Osteoblast (primary cell): ENCODE measurements around the gene KCTD5. TPM values are rescaled to one million over a fixed set of nuclear protein-coding genes. Genes with fewer than 3 reads are reported as not detected.
A peak's percentile ranks its signal among the peaks of the same experiment; 100 is the strongest.

Source experiments
- DNase-seq: peaks from one replicate; pipeline ENCODE4 v3.0.0; 2011; ENCODE audit warnings: low spot score, mixed read lengths; ENCODE audit not compliant: insufficient read length; ENCODE audit errors: missing footprints
- H2AFZ ChIP-seq: 2 replicates; pipeline ENCODE4 v1.6.0; 2011; ENCODE audit warnings: mild to moderate bottlenecking, low read length
- H3K27ac ChIP-seq: 2 replicates; pipeline ENCODE4 v1.5.1; 2011; ENCODE audit warnings: mild to moderate bottlenecking, low read depth, low read length, moderate library complexity
- H3K27me3 ChIP-seq: 2 replicates; pipeline ENCODE4 v1.6.0; 2012; ENCODE audit warnings: mild to moderate bottlenecking, control low read depth, inconsistent platforms, low read length, moderate library complexity; ENCODE audit not compliant: insufficient read depth
- H3K36me3 ChIP-seq: 2 replicates; pipeline ENCODE4 v1.5.1; 2011; ENCODE audit warnings: mild to moderate bottlenecking, low read length, control low read depth, moderate library complexity; ENCODE audit not compliant: insufficient read depth
- H3K4me1 ChIP-seq: 2 replicates; pipeline ENCODE4 v1.5.1; 2011; ENCODE audit warnings: mild to moderate bottlenecking, low read length, control low read depth, moderate library complexity; ENCODE audit not compliant: insufficient read depth
- H3K4me2 ChIP-seq: 2 replicates; pipeline ENCODE4 v1.6.0; 2011; ENCODE audit warnings: mild to moderate bottlenecking, low read length; ENCODE audit not compliant: insufficient read depth
- H3K4me3 ChIP-seq: fragments of 200-600 bp; sonication (generic); 3 replicates; pipeline ENCODE4 v1.5.1; 2012; ENCODE audit warnings: mild to moderate bottlenecking, low read length, inconsistent platforms; ENCODE audit not compliant: insufficient read depth
- H3K79me2 ChIP-seq: 2 replicates; pipeline ENCODE4 v1.6.0; 2012; ENCODE audit warnings: mild to moderate bottlenecking, low read length, control low read depth, inconsistent platforms; ENCODE audit not compliant: insufficient read depth
- H3K9me3 ChIP-seq: 2 replicates; pipeline ENCODE4 v1.5.1; 2011; ENCODE audit warnings: low read depth, low read length, control low read depth
- H4K20me1 ChIP-seq: 2 replicates; pipeline ENCODE4 v1.6.0; 2012; ENCODE audit warnings: mild to moderate bottlenecking, low read length, control low read depth; ENCODE audit not compliant: insufficient read depth
- total RNA-seq: library from RNA; depleted of rRNA; stranded (reverse); fragments of >200 nt; gene quantifications from 2 replicates; pipeline ENCODE4 v1.2.3, GENCODE V29; 2012
- TF ChIP-seq, protein P1 (sequence below): IDR thresholded peaks from 2 replicates; pipeline ENCODE4 v1.5.1; 2011; ENCODE audit warnings: mild to moderate bottlenecking, low read depth, low read length, moderate library complexity; ENCODE audit errors: extremely low read depth

The KCTD5 gene
- total RNA-seq, 1 donor = 21.7 TPM

DNA sequence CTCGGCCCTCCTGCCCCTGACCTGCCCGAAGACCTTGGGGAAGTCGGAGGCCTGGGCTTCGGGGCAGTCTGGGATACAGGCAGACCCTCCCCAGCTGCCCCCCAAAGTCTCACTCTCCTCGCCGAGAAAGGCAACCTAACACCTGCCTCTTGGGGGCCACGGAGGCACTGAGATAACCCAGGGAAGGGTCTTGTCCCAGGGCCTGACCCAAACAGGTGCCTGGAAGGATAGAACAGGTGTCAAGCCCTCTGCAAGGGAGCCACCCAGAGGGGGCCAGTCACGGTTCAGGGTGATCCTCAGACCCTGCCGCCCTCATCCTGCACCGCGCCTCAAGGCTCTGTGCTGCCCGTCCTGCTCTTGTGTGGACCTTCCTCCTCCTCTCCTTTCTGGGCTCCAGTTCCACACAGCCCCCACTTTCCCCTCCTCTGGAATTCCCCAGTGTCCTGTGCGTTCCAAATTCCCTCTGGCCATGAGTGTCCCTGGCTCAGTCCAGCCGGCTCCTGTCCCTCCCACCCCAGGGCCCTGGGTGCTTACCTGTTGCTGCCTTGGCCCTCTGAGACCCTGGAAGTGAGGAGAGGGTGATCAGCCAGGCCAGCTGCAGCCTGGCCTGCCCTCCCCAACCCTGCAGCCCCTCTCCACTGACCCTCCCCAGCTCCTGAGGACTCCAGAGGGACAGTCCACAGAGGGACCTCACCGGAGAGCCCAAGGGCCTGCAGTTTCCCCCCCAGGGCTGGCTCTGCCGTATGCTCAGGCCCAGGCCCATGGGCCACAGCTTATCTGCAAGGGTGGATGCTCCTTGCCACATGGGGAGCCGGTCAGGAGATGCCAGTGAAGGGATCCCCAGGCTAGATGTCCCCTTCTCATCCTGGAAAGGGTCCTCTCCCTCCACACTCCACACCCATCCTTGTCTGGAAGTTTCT lies 33.9 kb downstream of the KCTD5 start:
- peaks cover 5% of the 10 kb centered on the region for H4K20me1 ChIP-seq
- H3K79me2 ChIP-seq = no peaks in the 10 kb centered on the region
- H3K4me1 ChIP-seq = no peaks in the 10 kb centered on the region
- H3K27ac ChIP-seq = no peak overlapping the region
- TF ChIP-seq, protein P1, sequence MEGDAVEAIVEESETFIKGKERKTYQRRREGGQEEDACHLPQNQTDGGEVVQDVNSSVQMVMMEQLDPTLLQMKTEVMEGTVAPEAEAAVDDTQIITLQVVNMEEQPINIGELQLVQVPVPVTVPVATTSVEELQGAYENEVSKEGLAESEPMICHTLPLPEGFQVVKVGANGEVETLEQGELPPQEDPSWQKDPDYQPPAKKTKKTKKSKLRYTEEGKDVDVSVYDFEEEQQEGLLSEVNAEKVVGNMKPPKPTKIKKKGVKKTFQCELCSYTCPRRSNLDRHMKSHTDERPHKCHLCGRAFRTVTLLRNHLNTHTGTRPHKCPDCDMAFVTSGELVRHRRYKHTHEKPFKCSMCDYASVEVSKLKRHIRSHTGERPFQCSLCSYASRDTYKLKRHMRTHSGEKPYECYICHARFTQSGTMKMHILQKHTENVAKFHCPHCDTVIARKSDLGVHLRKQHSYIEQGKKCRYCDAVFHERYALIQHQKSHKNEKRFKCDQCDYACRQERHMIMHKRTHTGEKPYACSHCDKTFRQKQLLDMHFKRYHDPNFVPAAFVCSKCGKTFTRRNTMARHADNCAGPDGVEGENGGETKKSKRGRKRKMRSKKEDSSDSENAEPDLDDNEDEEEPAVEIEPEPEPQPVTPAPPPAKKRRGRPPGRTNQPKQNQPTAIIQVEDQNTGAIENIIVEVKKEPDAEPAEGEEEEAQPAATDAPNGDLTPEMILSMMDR = no peak
- H3K4me3 ChIP-seq = no peak overlapping the region
- H2AFZ ChIP-seq = no peak overlapping the region
- H3K9me3 ChIP-seq = no peaks in the 10 kb centered on the region
- no peak overlapping the region for H3K4me2 ChIP-seq
- H3K36me3 ChIP-seq = no peaks in the 10 kb centered on the region
- no peaks in the 10 kb centered on the region for H3K27me3 ChIP-seq
- DNase-seq = peak; percentile 48

DNA sequence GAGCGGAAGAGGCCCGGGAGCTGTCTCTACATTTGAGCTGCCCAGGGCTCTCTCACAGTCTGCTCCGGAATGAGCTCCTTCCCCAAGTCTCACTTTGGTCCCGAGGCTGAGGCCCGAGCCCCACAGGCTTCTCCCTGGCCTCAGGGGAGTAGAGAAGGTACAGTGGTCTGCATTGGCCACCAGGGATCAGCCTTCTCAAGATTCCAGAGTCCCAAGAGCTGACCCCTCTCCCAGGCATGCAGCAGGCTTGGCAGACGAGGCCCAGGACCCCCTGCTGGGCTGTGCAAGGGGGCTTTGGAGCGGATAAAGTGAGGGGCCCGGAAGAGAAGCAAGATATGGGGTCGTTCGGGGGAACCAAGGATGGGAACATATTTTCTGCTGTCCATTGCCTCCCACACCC lies 34.6 kb downstream of the KCTD5 start:
- no peak overlapping the region for H3K27ac ChIP-seq
- TF ChIP-seq, protein P1 = no peak
- H3K36me3 ChIP-seq = no peaks in the 10 kb centered on the region
- no peaks in the 10 kb centered on the region for H3K27me3 ChIP-seq
- H3K9me3 ChIP-seq = no peaks in the 10 kb centered on the region
- no peaks in the 10 kb centered on the region for H3K4me1 ChIP-seq
- no peak overlapping the region for H3K4me2 ChIP-seq
- no peak overlapping the region for H3K4me3 ChIP-seq
- peaks cover 4% of the 10 kb centered on the region for H4K20me1 ChIP-seq
- no peak overlapping the region for H2AFZ ChIP-seq
- H3K79me2 ChIP-seq = no peaks in the 10 kb centered on the region
- no peak for DNase-seq

DNA sequence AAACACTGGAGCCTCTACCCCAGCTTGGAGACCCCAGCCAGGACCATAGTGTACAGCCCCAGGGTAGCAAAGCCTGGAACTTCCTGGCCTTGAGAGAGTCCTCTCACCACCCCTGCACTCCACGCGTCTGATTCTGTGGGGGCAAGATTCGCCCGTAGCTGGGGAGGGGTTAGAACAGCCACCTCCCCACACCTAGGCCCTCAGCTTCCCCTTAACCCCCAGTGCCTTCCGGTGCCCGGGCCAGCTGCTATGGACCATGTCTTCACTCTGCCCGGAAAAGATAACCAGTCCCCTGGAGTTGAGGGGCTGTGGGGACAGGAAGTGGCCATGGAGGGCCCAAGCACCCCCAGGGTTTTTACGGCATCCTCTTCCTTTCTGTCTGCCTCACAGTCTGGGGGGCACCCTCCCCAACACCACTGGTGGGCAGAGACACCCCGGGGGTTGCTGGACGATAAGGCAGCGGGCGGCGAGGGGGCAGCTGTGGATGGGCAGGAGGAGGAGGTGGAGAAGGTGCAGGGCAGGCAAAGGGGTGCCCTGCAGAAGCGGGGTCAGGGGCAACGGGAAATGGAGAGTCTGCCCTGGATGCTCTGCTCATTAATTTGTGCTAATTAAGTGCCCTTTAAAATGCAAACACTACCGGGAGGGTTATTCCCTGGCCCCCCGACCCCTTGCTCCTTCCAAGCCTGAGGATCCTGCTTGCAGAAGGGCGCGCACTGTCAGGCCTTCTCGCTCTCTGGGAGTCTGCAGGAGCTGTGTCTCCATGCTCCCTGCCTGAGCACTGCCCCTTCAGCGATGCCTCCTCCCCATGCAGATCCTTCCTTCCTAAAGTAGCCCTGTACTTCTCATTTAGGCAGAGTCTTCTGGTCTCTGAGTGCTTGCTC lies 35.3 kb downstream of the KCTD5 start:
- Histone ChIP-seq H3K27ac (no peak overlapping the region), H3K9me3 (no peaks in the 10 kb centered on the region), H4K20me1 (peaks cover 4% of the 10 kb centered on the region), H3K4me2 (no peak overlapping the region), H3K4me1 (no peaks in the 10 kb centered on the region), H3K79me2 (no peaks in the 10 kb centered on the region), H2AFZ (no peak overlapping the region), H3K4me3 (no peak overlapping the region), H3K36me3 (no peaks in the 10 kb centered on the region), H3K27me3 (no peaks in the 10 kb centered on the region)
- TF ChIP-seq, protein P1 = no peak
- peak; percentile 77 for DNase-seq
